Keratinocyte (primary cell): Measurements from ENCODE around the gene PCDH15. TPM values are rescaled to one million over a fixed set of nuclear protein-coding genes. Genes with fewer than 3 reads are reported as not detected.

Source experiments
- DNase-seq: peaks from one replicate; pipeline ENCODE4 v3.0.0-alpha.2; 2011; ENCODE audit warnings: low read depth, missing footprints, low spot score
- FAIRE-seq: peaks from 2 replicates; lab custom pipeline; 2011; peaks lifted over from hg19 to GRCh38; lab: Jason Lieb, UNC
- H2AFZ ChIP-seq: 2 replicates; pipeline ENCODE4 v1.6.0; 2012; ENCODE audit warnings: low read length, control low read depth, inconsistent platforms; ENCODE audit not compliant: control insufficient read depth
- H3K27ac ChIP-seq: 2 replicates; pipeline ENCODE4 v1.5.1; 2011; ENCODE audit warnings: low read length; ENCODE audit not compliant: control insufficient read depth, insufficient read depth
- H3K27me3 ChIP-seq: 3 replicates; pipeline ENCODE4 v1.6.0; 2011; ENCODE audit warnings: low read length; ENCODE audit not compliant: control insufficient read depth, insufficient read depth; ENCODE audit errors: extremely low read depth
- H3K36me3 ChIP-seq, 2 experiments: 2 replicates in 1 of 2; 3 replicates in 1 of 2; pipeline ENCODE4 v1.5.1; 2011; ENCODE audit warnings: low read length in 2 of 2, mild to moderate bottlenecking in 1 of 2; ENCODE audit not compliant: control insufficient read depth in 2 of 2, insufficient read depth in 2 of 2; ENCODE audit errors: extremely low read depth in 1 of 2
- H3K4me1 ChIP-seq: 3 replicates; pipeline ENCODE4 v1.5.1; 2011; ENCODE audit warnings: low read length; ENCODE audit not compliant: control insufficient read depth, insufficient read depth; ENCODE audit errors: extremely low read depth
- H3K4me2 ChIP-seq: 3 replicates; pipeline ENCODE4 v1.6.0; 2011; ENCODE audit warnings: low read depth, low read length; ENCODE audit not compliant: control insufficient read depth, insufficient read depth; ENCODE audit errors: extremely low read depth
- H3K4me3 ChIP-seq, 3 experiments: fragments of 200-600 bp in 1 of 3; sonication (generic) in 1 of 3; 2 replicates in 2 of 3; 3 replicates in 1 of 3; pipeline ENCODE4 v1.5.1; 2011 to 2016; ENCODE audit warnings: low read length in 3 of 3, mild to moderate bottlenecking in 3 of 3, control low read depth in 2 of 3, inconsistent platforms in 1 of 3, low read depth in 1 of 3, mixed read lengths in 1 of 3, mixed run types in 1 of 3, moderate library complexity in 1 of 3; ENCODE audit not compliant: control insufficient read depth in 2 of 3, insufficient read depth in 2 of 3; ENCODE audit errors: extremely low read depth in 1 of 3
- H3K79me2 ChIP-seq: 2 replicates; pipeline ENCODE4 v1.6.0; 2012; ENCODE audit warnings: low read length; ENCODE audit not compliant: control insufficient read depth, insufficient read depth
- H3K9ac ChIP-seq: 3 replicates; pipeline ENCODE4 v1.6.0; 2011; ENCODE audit warnings: low read length; ENCODE audit not compliant: control insufficient read depth, insufficient read depth; ENCODE audit errors: extremely low read depth
- H3K9me1 ChIP-seq: 3 replicates; pipeline ENCODE4 v1.6.0; 2011; ENCODE audit warnings: low read length; ENCODE audit not compliant: control insufficient read depth, insufficient read depth; ENCODE audit errors: extremely low read depth
- H3K9me3 ChIP-seq: 2 replicates; pipeline ENCODE4 v1.5.1; 2012; ENCODE audit warnings: low read depth, low read length; ENCODE audit not compliant: control insufficient read depth
- H4K20me1 ChIP-seq: 3 replicates; pipeline ENCODE4 v1.6.0; 2011; ENCODE audit warnings: low read length; ENCODE audit not compliant: control insufficient read depth, insufficient read depth; ENCODE audit errors: extremely low read depth
- EZH2 ChIP-seq: IDR thresholded peaks from one replicate; pipeline ENCODE4 v1.6.1; 2012; ENCODE audit warnings: inconsistent platforms, mild to moderate bottlenecking, low read length, moderate library complexity
- dilution Hi-C: fragments of 300-500 bp; cut with MboI; formaldehyde crosslinking; loops from one replicate; pipeline ENCODE4 v1.7.0; 2020; ENCODE audit warnings: low sequenced_read_pairs; ENCODE audit not compliant: extremely low pct_ligation_motif_present
- polyA plus RNA-seq, 5 experiments: library from polyadenylated mRNA; depleted of rRNA in 3 of 5; stranded (reverse) in 3 of 5; stranded (forward) in 1 of 5; unstranded in 1 of 5; fragments of >200 nt; gene quantifications; 1 replicate in 1 of 5; 2 replicates in 3 of 5; 3 replicates in 1 of 5; pipeline versions ENCODE4 v1.2.1 to v1.2.3, GENCODE V29; 2011 to 2012; ENCODE audit warnings: missing spikeins in 2 of 5, low read depth in 1 of 5, low replicate concordance in 1 of 5
- TF ChIP-seq, protein P1 (sequence below), 3 experiments: IDR thresholded peaks in 1 of 3; conservative IDR thresholded peaks in 1 of 3; optimal IDR thresholded peaks in 1 of 3; 2 replicates in 2 of 3; 3 replicates in 1 of 3; pipeline versions ENCODE3 to v1.5.1; 2011; ENCODE audit warnings: low read length in 3 of 3, mild to moderate bottlenecking in 3 of 3, moderate library complexity in 2 of 3, control low read depth in 1 of 3, inconsistent platforms in 1 of 3; ENCODE audit not compliant: insufficient read depth in 2 of 3; ENCODE audit errors: extremely low read depth in 1 of 3

Gene PCDH15
- polyA plus RNA-seq, 1 donor (not counting 4 experiments of a cell fraction or from before 2014, with no cell fraction given): not detected

DNA sequence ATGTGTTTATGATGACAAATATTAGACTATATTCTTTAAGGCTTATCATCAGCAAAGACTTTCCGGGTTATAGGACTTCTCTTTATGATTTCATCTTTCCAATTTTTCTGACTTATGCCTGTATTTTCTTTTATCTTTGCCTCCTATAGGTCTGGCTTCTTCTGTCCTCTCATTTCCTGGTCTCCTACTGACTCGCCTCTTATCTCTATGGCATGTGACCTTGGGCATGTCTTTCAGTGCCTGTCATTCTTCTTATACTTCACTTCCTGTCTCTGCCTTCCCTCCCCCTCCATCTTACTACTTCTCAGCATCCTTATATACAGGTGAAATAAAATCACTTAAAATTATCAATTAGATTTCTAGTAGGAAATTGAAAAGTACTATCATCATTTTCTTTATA lies 42.2 kb downstream of the PCDH15 start:
- no peak overlapping the region for H3K4me2 ChIP-seq
- no peak overlapping the region for H3K9ac ChIP-seq
- no peaks in the 10 kb centered on the region for H3K9me3 ChIP-seq
- no peak overlapping the region for H3K4me3 ChIP-seq
- H3K4me1 ChIP-seq: no peaks in the 10 kb centered on the region
- H3K36me3 ChIP-seq: no peaks in the 10 kb centered on the region
- no peaks in the 10 kb centered on the region for H3K79me2 ChIP-seq
- no peak overlapping the region for H3K27ac ChIP-seq
- no peaks in the 10 kb centered on the region for H4K20me1 ChIP-seq
- dilution Hi-C loops: no loop called here
- TF ChIP-seq, protein P1, sequence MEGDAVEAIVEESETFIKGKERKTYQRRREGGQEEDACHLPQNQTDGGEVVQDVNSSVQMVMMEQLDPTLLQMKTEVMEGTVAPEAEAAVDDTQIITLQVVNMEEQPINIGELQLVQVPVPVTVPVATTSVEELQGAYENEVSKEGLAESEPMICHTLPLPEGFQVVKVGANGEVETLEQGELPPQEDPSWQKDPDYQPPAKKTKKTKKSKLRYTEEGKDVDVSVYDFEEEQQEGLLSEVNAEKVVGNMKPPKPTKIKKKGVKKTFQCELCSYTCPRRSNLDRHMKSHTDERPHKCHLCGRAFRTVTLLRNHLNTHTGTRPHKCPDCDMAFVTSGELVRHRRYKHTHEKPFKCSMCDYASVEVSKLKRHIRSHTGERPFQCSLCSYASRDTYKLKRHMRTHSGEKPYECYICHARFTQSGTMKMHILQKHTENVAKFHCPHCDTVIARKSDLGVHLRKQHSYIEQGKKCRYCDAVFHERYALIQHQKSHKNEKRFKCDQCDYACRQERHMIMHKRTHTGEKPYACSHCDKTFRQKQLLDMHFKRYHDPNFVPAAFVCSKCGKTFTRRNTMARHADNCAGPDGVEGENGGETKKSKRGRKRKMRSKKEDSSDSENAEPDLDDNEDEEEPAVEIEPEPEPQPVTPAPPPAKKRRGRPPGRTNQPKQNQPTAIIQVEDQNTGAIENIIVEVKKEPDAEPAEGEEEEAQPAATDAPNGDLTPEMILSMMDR (optimal IDR thresholded peaks at IDR 0.05 in 1 of 3, IDR thresholded peaks at IDR 0.05 in 1 of 3, conservative IDR thresholded peaks at IDR 0.05 in 1 of 3; ENCODE audit: extremely low read depth in 1 of 3, insufficient read depth in 2 of 3, low read length in 3 of 3): no peak
- TF ChIP-seq EZH2: no peak
- FAIRE-seq (no peak), DNase-seq (no peak)
- H3K27me3 ChIP-seq: no peaks in the 10 kb centered on the region
- no peak overlapping the region for H2AFZ ChIP-seq
- no peaks in the 10 kb centered on the region for H3K9me1 ChIP-seq

- FAIRE-seq: no peak
These were observed 51.4 kb downstream of the PCDH15 start for GRCh38 chr10:54749623-54750022.

More at GRCh38 chr10:54749623-54750022, 51.4 kb downstream of the PCDH15 start:
- H2AFZ ChIP-seq: no peak overlapping the region
- H3K9me1 ChIP-seq: no peaks in the 10 kb centered on the region
- no peak overlapping the region for H3K4me3 ChIP-seq
- H3K36me3 ChIP-seq: no peaks in the 10 kb centered on the region
- no peaks in the 10 kb centered on the region for H4K20me1 ChIP-seq
- H3K4me1 ChIP-seq: no peaks in the 10 kb centered on the region
- no peaks in the 10 kb centered on the region for H3K79me2 ChIP-seq
- DNase-seq: no peak
- no peak overlapping the region for H3K9ac ChIP-seq
- TF ChIP-seq, protein P1 (optimal IDR thresholded peaks at IDR 0.05 in 1 of 3, IDR thresholded peaks at IDR 0.05 in 1 of 3, conservative IDR thresholded peaks at IDR 0.05 in 1 of 3; ENCODE audit: extremely low read depth in 1 of 3, insufficient read depth in 2 of 3, low read length in 3 of 3): no peak
- TF ChIP-seq EZH2: no peak
- no peak overlapping the region for H3K27ac ChIP-seq
- no peaks in the 10 kb centered on the region for H3K27me3 ChIP-seq
- dilution Hi-C loops: no loop called here
- no peak overlapping the region for H3K4me2 ChIP-seq
- H3K9me3 ChIP-seq: no peaks in the 10 kb centered on the region
